HEK293 (cell line): ENCODE data around the gene SIAE.
A peak's percentile ranks its signal among the peaks of the same experiment; 100 is the strongest.

Source experiments
- EGR2 ChIP-seq: fragments of 450-650 bp; formaldehyde crosslinking; IDR thresholded peaks from 2 replicates; pipeline ENCODE4 v1.5.1; 2016; ENCODE audit warnings: low read depth, missing biosample characterization, missing genetic modification characterization
- GFI1B ChIP-seq: fragments of 450-650 bp; formaldehyde crosslinking; IDR thresholded peaks from 2 replicates; pipeline ENCODE4 v1.5.1; 2016; ENCODE audit warnings: missing biosample characterization, missing genetic modification characterization
- HOXD13 ChIP-seq: sonication (generic); formaldehyde crosslinking; IDR thresholded peaks from 2 replicates; pipeline ENCODE4 v1.8.0; 2022; ENCODE audit warnings: missing genetic modification reagents, borderline replicate concordance
- KLF16 ChIP-seq: fragments of 450-650 bp; formaldehyde crosslinking; IDR thresholded peaks from 2 replicates; pipeline ENCODE4 v1.5.1; 2017; ENCODE audit warnings: missing biosample characterization, missing genetic modification characterization
- OVOL3 ChIP-seq: fragments of 450-650 bp; formaldehyde crosslinking; IDR thresholded peaks from 2 replicates; pipeline ENCODE4 v1.5.1; 2016; ENCODE audit warnings: missing biosample characterization, missing genetic modification characterization
- SP2 ChIP-seq: fragments of 450-650 bp; formaldehyde crosslinking; IDR thresholded peaks from 2 replicates; pipeline ENCODE4 v1.5.1; 2016; ENCODE audit warnings: missing biosample characterization, missing genetic modification characterization
- SP7 ChIP-seq: fragments of 450-650 bp; formaldehyde crosslinking; IDR thresholded peaks from 2 replicates; pipeline ENCODE4 v1.5.1; 2016; ENCODE audit warnings: missing biosample characterization, missing genetic modification characterization
- TRIM28 ChIP-seq: IDR thresholded peaks from 2 replicates; pipeline ENCODE4 v1.6.1; 2011; ENCODE audit warnings: low read length, control low read depth, borderline replicate concordance
- ZBTB48 ChIP-seq: fragments of 450-650 bp; formaldehyde crosslinking; IDR thresholded peaks from 2 replicates; pipeline ENCODE4 v1.5.1; 2016; ENCODE audit warnings: missing biosample characterization, missing genetic modification characterization
- ZIC2 ChIP-seq: fragments of 450-650 bp; formaldehyde crosslinking; IDR thresholded peaks from 2 replicates; pipeline ENCODE4 v1.5.1; 2016; ENCODE audit warnings: missing biosample characterization, missing genetic modification characterization
- ZNF10 ChIP-seq: fragments of 450-650 bp; formaldehyde crosslinking; IDR thresholded peaks from 2 replicates; pipeline ENCODE4 v1.5.1; 2017; ENCODE audit warnings: missing biosample characterization, missing genetic modification characterization
- ZNF140 ChIP-seq: fragments of 450-650 bp; formaldehyde crosslinking; IDR thresholded peaks from 2 replicates; pipeline ENCODE4 v1.5.1; 2016; ENCODE audit warnings: missing biosample characterization, missing genetic modification characterization
- ZNF214 ChIP-seq: fragments of 450-650 bp; formaldehyde crosslinking; IDR thresholded peaks from 2 replicates; pipeline ENCODE4 v1.5.1; 2017; ENCODE audit warnings: missing biosample characterization, mild to moderate bottlenecking, missing genetic modification characterization, borderline replicate concordance
- ZNF354C ChIP-seq: fragments of 450-650 bp; formaldehyde crosslinking; IDR thresholded peaks from 2 replicates; pipeline ENCODE4 v1.5.1; 2016; ENCODE audit warnings: missing biosample characterization, missing genetic modification characterization, low read depth, borderline replicate concordance
- ZNF426 ChIP-seq: fragments of 450-650 bp; formaldehyde crosslinking; IDR thresholded peaks from 2 replicates; pipeline ENCODE4 v1.5.1; 2017; ENCODE audit warnings: missing biosample characterization, missing genetic modification characterization, mild to moderate bottlenecking, inconsistent platforms, moderate library complexity
- ZNF433 ChIP-seq: fragments of 450-650 bp; formaldehyde crosslinking; IDR thresholded peaks from 2 replicates; pipeline ENCODE4 v1.5.1; 2016; ENCODE audit warnings: missing biosample characterization, missing genetic modification characterization, low read depth
- ZNF473 ChIP-seq: fragments of 450-650 bp; formaldehyde crosslinking; IDR thresholded peaks from 2 replicates; pipeline ENCODE4 v1.5.1; 2017; ENCODE audit warnings: missing biosample characterization, missing genetic modification characterization
- ZNF48 ChIP-seq: fragments of 450-650 bp; formaldehyde crosslinking; IDR thresholded peaks from 2 replicates; pipeline ENCODE4 v1.5.1; 2016; ENCODE audit warnings: missing biosample characterization, missing genetic modification characterization
- ZNF529 ChIP-seq: fragments of 450-650 bp; formaldehyde crosslinking; IDR thresholded peaks from 2 replicates; pipeline ENCODE4 v1.5.1; 2017; ENCODE audit warnings: missing genetic modification characterization, missing biosample characterization; ENCODE audit not compliant: insufficient replicate concordance
- ZNF544 ChIP-seq: fragments of 450-650 bp; formaldehyde crosslinking; IDR thresholded peaks from 2 replicates; pipeline ENCODE4 v1.5.0; 2017; ENCODE audit warnings: missing biosample characterization, missing genetic modification characterization
- ZNF658 ChIP-seq: fragments of 450-650 bp; formaldehyde crosslinking; IDR thresholded peaks from 2 replicates; pipeline ENCODE4; 2016; ENCODE audit warnings: missing biosample characterization, missing genetic modification characterization
- ZNF677 ChIP-seq: fragments of 450-650 bp; IDR thresholded peaks from 2 replicates; pipeline ENCODE4 v1.5.0; 2018; ENCODE audit warnings: missing biosample characterization, mild to moderate bottlenecking, missing genetic modification characterization, moderate library complexity
- ZNF747 ChIP-seq: fragments of 450-650 bp; formaldehyde crosslinking; IDR thresholded peaks from 2 replicates; pipeline ENCODE4 v1.5.1; 2016; ENCODE audit warnings: missing biosample characterization, missing genetic modification characterization
- ZNF76 ChIP-seq: fragments of 450-650 bp; formaldehyde crosslinking; IDR thresholded peaks from 2 replicates; pipeline ENCODE4; 2016; ENCODE audit warnings: low read depth, missing biosample characterization, missing genetic modification characterization, borderline replicate concordance
- ZNF777 ChIP-seq: fragments of 450-650 bp; formaldehyde crosslinking; IDR thresholded peaks from 2 replicates; pipeline ENCODE4 v1.5.1; 2017; ENCODE audit warnings: missing biosample characterization, missing genetic modification characterization, borderline replicate concordance
- TF ChIP-seq, protein P1 (sequence below): fragments of 450-650 bp; formaldehyde crosslinking; IDR thresholded peaks from 2 replicates; pipeline ENCODE4 v1.5.1; 2017; ENCODE audit warnings: missing biosample characterization, mild to moderate bottlenecking, missing genetic modification characterization, moderate library complexity
- TF ChIP-seq, protein P2 (sequence below): fragments of 450-650 bp; formaldehyde crosslinking; IDR thresholded peaks from 2 replicates; pipeline ENCODE4 v1.5.1; 2017; ENCODE audit warnings: missing biosample characterization, missing genetic modification characterization
- TF ChIP-seq, protein P3 (sequence below): fragments of 450-650 bp; formaldehyde crosslinking; IDR thresholded peaks from 2 replicates; pipeline ENCODE4 v1.5.1; 2016; ENCODE audit warnings: missing biosample characterization, missing genetic modification characterization
- TF ChIP-seq, protein P4 (sequence below): fragments of 450-650 bp; formaldehyde crosslinking; IDR thresholded peaks from 2 replicates; pipeline ENCODE4 v1.5.1; 2017; ENCODE audit warnings: missing biosample characterization, missing genetic modification characterization
- TF ChIP-seq, protein P5 (sequence below): fragments of 450-650 bp; formaldehyde crosslinking; IDR thresholded peaks from 2 replicates; pipeline ENCODE4 v1.5.1; 2016; ENCODE audit warnings: missing biosample characterization, missing genetic modification characterization

SIAE gene

DNA sequence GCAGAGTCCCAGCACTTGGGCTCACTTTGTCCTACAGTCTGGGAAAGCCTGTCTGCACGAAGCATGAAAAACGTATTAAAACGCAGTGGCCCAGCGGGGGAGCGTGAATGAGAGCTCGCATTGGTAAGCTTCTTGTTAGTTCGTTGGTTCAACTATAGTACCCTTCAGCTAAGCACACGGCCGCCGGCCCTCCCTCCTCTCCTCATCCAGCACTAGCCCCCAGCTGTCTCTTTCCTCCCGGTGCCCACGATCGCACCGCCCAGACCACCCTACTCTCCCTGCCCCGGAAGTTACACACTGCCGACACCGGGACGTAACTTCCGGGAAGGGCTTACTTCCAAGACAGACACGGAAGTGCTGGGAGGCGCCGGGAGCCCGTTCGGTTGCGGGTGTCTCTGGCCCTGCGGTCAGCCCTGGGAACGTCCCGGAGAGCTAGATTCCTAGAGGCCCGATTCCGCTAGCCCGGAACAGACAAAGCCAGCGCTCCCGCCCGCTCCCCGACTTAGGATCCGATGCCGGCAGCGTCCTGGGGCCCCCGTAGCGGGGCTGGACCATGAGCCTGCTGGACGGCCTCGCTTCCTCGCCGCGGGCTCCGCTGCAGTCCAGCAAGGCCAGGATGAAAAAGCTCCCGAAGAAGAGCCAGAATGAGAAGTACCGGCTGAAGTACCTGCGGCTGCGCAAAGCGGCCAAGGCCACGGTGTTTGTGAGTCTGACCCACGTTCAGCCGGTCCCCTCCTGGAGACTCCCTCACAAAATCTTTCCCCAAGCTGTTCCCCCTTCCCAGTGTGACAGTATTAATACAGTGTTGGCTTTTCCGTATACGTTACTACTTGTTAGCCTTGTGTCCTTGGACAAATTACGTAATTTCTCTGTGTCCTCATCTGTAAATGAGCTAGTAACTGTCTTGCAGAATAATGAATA lies 50.7 kb downstream of the SIAE start, which contains the start of gene TBRG1 (continued):
- TF ChIP-seq ZNF777 (tag by site-specific recombination): no peak
- no peak for TF ChIP-seq ZNF426 (tag by site-specific recombination)
- TF ChIP-seq HOXD13: no peak
- TF ChIP-seq ZNF473 (tag by site-specific recombination): no peak
- TF ChIP-seq, protein P1, sequence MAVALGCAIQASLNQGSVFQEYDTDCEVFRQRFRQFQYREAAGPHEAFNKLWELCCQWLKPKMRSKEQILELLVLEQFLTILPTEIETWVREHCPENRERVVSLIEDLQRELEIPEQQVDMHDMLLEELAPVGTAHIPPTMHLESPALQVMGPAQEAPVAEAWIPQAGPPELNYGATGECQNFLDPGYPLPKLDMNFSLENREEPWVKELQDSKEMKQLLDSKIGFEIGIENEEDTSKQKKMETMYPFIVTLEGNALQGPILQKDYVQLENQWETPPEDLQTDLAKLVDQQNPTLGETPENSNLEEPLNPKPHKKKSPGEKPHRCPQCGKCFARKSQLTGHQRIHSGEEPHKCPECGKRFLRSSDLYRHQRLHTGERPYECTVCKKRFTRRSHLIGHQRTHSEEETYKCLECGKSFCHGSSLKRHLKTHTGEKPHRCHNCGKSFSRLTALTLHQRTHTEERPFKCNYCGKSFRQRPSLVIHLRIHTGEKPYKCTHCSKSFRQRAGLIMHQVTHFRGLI (tag by site-specific recombination): no peak
- TF ChIP-seq GFI1B (tag by site-specific recombination): no peak
- TF ChIP-seq, protein P2, sequence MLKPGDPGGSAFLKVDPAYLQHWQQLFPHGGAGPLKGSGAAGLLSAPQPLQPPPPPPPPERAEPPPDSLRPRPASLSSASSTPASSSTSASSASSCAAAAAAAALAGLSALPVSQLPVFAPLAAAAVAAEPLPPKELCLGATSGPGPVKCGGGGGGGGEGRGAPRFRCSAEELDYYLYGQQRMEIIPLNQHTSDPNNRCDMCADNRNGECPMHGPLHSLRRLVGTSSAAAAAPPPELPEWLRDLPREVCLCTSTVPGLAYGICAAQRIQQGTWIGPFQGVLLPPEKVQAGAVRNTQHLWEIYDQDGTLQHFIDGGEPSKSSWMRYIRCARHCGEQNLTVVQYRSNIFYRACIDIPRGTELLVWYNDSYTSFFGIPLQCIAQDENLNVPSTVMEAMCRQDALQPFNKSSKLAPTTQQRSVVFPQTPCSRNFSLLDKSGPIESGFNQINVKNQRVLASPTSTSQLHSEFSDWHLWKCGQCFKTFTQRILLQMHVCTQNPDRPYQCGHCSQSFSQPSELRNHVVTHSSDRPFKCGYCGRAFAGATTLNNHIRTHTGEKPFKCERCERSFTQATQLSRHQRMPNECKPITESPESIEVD (tag by site-specific recombination): no peak
- TF ChIP-seq SP2 (tag by site-specific recombination): peak; percentile 93
- no peak for TF ChIP-seq ZNF433 (tag by site-specific recombination)
- TF ChIP-seq, protein P3, sequence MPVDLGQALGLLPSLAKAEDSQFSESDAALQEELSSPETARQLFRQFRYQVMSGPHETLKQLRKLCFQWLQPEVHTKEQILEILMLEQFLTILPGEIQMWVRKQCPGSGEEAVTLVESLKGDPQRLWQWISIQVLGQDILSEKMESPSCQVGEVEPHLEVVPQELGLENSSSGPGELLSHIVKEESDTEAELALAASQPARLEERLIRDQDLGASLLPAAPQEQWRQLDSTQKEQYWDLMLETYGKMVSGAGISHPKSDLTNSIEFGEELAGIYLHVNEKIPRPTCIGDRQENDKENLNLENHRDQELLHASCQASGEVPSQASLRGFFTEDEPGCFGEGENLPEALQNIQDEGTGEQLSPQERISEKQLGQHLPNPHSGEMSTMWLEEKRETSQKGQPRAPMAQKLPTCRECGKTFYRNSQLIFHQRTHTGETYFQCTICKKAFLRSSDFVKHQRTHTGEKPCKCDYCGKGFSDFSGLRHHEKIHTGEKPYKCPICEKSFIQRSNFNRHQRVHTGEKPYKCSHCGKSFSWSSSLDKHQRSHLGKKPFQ (tag by site-specific recombination): no peak
- TF ChIP-seq OVOL3 (tag by site-specific recombination): no peak
- TF ChIP-seq, protein P4, sequence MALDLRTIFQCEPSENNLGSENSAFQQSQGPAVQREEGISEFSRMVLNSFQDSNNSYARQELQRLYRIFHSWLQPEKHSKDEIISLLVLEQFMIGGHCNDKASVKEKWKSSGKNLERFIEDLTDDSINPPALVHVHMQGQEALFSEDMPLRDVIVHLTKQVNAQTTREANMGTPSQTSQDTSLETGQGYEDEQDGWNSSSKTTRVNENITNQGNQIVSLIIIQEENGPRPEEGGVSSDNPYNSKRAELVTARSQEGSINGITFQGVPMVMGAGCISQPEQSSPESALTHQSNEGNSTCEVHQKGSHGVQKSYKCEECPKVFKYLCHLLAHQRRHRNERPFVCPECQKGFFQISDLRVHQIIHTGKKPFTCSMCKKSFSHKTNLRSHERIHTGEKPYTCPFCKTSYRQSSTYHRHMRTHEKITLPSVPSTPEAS (tag by site-specific recombination): no peak
- peak; percentile 76; the same call in 1 of the 2 replicates for TF ChIP-seq TRIM28
- no peak for TF ChIP-seq ZNF48 (tag by site-specific recombination)
- no peak for TF ChIP-seq ZNF529 (tag by site-specific recombination)
- TF ChIP-seq ZIC2: no peak; the same call in 1 of the 2 replicates
- TF ChIP-seq ZBTB48 (tag by site-specific recombination): peak; percentile 23; the same call in 1 of the 2 replicates
- TF ChIP-seq ZNF10: no peak
- no peak for TF ChIP-seq ZNF354C
- no peak for TF ChIP-seq ZNF677 (tag by site-specific recombination)
- TF ChIP-seq ZNF658 (tag by site-specific recombination): no peak
- TF ChIP-seq KLF16 (tag by site-specific recombination): no peak
- peak; percentile 66; the same call in 1 of the 2 replicates for TF ChIP-seq ZNF76
- TF ChIP-seq ZNF214: no peak
- TF ChIP-seq ZNF747: no peak
- no peak for TF ChIP-seq ZNF140 (tag by site-specific recombination)
- TF ChIP-seq ZNF544 (tag by site-specific recombination): no peak
- TF ChIP-seq SP7 (tag by site-specific recombination): peak; percentile 54; the same call in 1 of the 2 replicates
- 0 out of 2 replicates have a peak, but pooled peaks have one; percentile 17 for TF ChIP-seq EGR2
- TF ChIP-seq, protein P5, sequence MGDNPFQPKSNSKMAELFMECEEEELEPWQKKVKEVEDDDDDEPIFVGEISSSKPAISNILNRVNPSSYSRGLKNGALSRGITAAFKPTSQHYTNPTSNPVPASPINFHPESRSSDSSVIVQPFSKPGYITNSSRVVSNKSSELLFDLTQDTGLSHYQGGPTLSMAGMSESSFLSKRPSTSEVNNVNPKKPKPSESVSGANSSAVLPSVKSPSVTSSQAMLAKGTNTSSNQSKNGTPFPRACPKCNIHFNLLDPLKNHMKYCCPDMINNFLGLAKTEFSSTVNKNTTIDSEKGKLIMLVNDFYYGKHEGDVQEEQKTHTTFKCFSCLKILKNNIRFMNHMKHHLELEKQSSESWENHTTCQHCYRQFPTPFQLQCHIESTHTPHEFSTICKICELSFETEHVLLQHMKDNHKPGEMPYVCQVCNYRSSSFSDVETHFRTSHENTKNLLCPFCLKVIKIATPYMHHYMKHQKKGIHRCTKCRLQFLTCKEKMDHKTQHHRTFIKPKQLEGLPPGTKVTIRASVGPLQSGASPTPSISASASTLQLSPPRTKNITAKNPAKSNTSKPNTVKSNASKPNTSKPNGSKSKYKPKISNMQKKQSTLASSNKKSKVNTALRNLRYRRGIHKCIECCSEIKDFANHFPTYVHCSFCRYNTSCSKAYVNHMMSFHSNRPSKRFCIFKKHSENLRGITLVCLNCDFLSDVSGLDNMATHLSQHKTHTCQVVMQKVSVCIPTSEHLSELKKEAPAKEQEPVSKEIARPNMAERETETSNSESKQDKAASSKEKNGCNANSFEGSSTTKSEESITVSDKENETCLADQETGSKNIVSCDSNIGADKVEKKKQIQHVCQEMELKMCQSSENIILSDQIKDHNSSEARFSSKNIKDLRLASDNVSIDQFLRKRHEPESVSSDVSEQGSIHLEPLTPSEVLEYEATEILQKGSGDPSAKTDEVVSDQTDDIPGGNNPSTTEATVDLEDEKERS (tag by site-specific recombination): no peak
